CD14-positive monocyte (primary cell): ENCODE measurements around the gene CORO1C. TPM values are rescaled to one million over a fixed set of nuclear protein-coding genes. Genes with fewer than 3 reads are reported as not detected.

Experiments
- DNase-seq, 3 donors: peaks; one replicate each; pipeline ENCODE4 v3.0.0-alpha.2; 2011 to 2022
- H2AFZ ChIP-seq: 2 replicates; pipeline ENCODE4 v1.6.0; 2012; ENCODE audit warnings: mild to moderate bottlenecking, low read depth, low read length, inconsistent platforms; ENCODE audit not compliant: insufficient read depth, poor library complexity, severe bottlenecking
- H3K27ac ChIP-seq, 2 donors: 1 replicate in 1 of 2; 2 replicates in 1 of 2; pipeline ENCODE4 v1.5.1; 2012 to 2013; ENCODE audit warnings: low read length in 2 of 2, control low read depth in 1 of 2, inconsistent platforms in 1 of 2, low read depth in 1 of 2, mild to moderate bottlenecking in 1 of 2
- H3K27me3 ChIP-seq, 2 donors: one replicate each; pipeline versions ENCODE4 v1.6.0 to v1.6.1; 2011 to 2013; ENCODE audit warnings: low read length in 2 of 2; ENCODE audit not compliant: control insufficient read depth in 2 of 2, insufficient read depth in 2 of 2
- H3K36me3 ChIP-seq, 2 donors: replicated peaks in 1 of 2; 1 replicate in 1 of 2; 2 replicates in 1 of 2; pipeline versions ENCODE4 v1.5.1 to v1.6.1; 2012 to 2013; ENCODE audit warnings: low read length in 2 of 2, control low read depth in 1 of 2, inconsistent platforms in 1 of 2, mild to moderate bottlenecking in 1 of 2; ENCODE audit not compliant: insufficient read depth in 2 of 2, control insufficient read depth in 1 of 2
- H3K4me1 ChIP-seq, 2 donors: 1 replicate in 1 of 2; 2 replicates in 1 of 2; pipeline versions ENCODE4 v1.5.1 to v1.6.1; 2012 to 2013; ENCODE audit warnings: low read length in 2 of 2, control low read depth in 1 of 2, inconsistent platforms in 1 of 2, mild to moderate bottlenecking in 1 of 2, moderate library complexity in 1 of 2; ENCODE audit not compliant: insufficient read depth in 2 of 2, control insufficient read depth in 1 of 2
- H3K4me2 ChIP-seq: replicated peaks from 2 replicates; pipeline ENCODE3; 2012; ENCODE audit warnings: low read length, moderate library complexity, mild to moderate bottlenecking; ENCODE audit not compliant: poor library complexity, severe bottlenecking; ENCODE audit errors: extremely low read depth
- H3K4me3 ChIP-seq, 3 experiments: fragments of 200-600 bp in 1 of 3; sonication (generic) in 1 of 3; replicated peaks in 1 of 3; 1 replicate in 2 of 3; 2 replicates in 1 of 3; pipeline ENCODE4 v1.5.1; 2011 to 2013; ENCODE audit warnings: low read length in 3 of 3, mild to moderate bottlenecking in 3 of 3, control low read depth in 2 of 3, low read depth in 2 of 3, inconsistent platforms in 1 of 3, moderate library complexity in 1 of 3
- H3K79me2 ChIP-seq: 2 replicates; pipeline ENCODE4 v1.6.0; 2012; ENCODE audit warnings: mild to moderate bottlenecking, control low read depth, inconsistent platforms, low read length, moderate library complexity; ENCODE audit not compliant: insufficient read depth
- H3K9ac ChIP-seq: 2 replicates; pipeline ENCODE4 v1.6.0; 2017; ENCODE audit warnings: low read length, mild to moderate bottlenecking; ENCODE audit not compliant: insufficient read depth, poor library complexity, severe bottlenecking
- H3K9me3 ChIP-seq, 2 donors: replicated peaks in 1 of 2; 1 replicate in 1 of 2; 2 replicates in 1 of 2; pipeline versions ENCODE4 v1.5.1 to v1.6.1; 2012 to 2013; ENCODE audit warnings: low read length in 2 of 2, control low read depth in 1 of 2; ENCODE audit not compliant: control insufficient read depth in 1 of 2, insufficient read depth in 1 of 2
- H4K20me1 ChIP-seq: 2 replicates; pipeline ENCODE4 v1.6.0; 2012; ENCODE audit warnings: mild to moderate bottlenecking, low read length, control low read depth, moderate library complexity; ENCODE audit not compliant: insufficient read depth
- H3K27ac Mint-ChIP-seq, 7 donors: one replicate each; pipeline ENCODE4 v1.8.0; 2020; ENCODE audit warnings: mild to moderate bottlenecking in 7 of 7, mixed read lengths in 7 of 7, moderate library complexity in 6 of 7, inconsistent platforms in 2 of 7
- H3K27me3 Mint-ChIP-seq, 3 donors: one replicate each; pipeline ENCODE4 v1.8.0; 2021 to 2022; ENCODE audit warnings: low read depth in 3 of 3, mild to moderate bottlenecking in 3 of 3, mixed read lengths in 3 of 3, moderate library complexity in 3 of 3, inconsistent platforms in 1 of 3
- H3K36me3 Mint-ChIP-seq, 2 donors: one replicate each; pipeline ENCODE4 v1.8.0; 2020; ENCODE audit warnings: mixed read lengths in 2 of 2, inconsistent platforms in 1 of 2, mild to moderate bottlenecking in 1 of 2
- H3K4me1 Mint-ChIP-seq: one replicate; pipeline ENCODE4 v1.8.0; 2020; ENCODE audit warnings: mild to moderate bottlenecking, mixed read lengths
- H3K4me3 Mint-ChIP-seq, 2 donors: one replicate each; pipeline ENCODE4 v1.8.0; 2020; ENCODE audit warnings: mild to moderate bottlenecking in 2 of 2, mixed read lengths in 2 of 2, moderate library complexity in 1 of 2
- H3K9me3 Mint-ChIP-seq, 7 donors: one replicate each; pipeline ENCODE4 v1.8.0; 2020 to 2022; ENCODE audit warnings: mixed read lengths in 7 of 7, mild to moderate bottlenecking in 6 of 7, moderate library complexity in 6 of 7, inconsistent platforms in 2 of 7
- WGBS: methylation state at CpG from one replicate; pipeline ENCODE4 v1.1.5; 2013; ENCODE audit warnings: missing lambda C conversion rate; ENCODE audit not compliant: insufficient coverage; 5-methylcytosine and 5-hydroxymethylcytosine counted together
- intact Hi-C, 2 donors: fragments of 100-400 bp; cut with micrococcal nuclease; formaldehyde crosslinking; loops; one replicate each; pipeline versions ENCODE4 v1.15.0 to v1.15.1; 2023
- polyA plus RNA-seq, 3 donors: library from polyadenylated mRNA; depleted of rRNA in 1 of 3; unstranded in 2 of 3; stranded (reverse) in 1 of 3; fragments of 300-500 nt in 2 of 3; fragments of >200 nt in 1 of 3; fragmentation: Illumina TruSeq in 2 of 3; gene quantifications; 1 replicate in 2 of 3; 2 replicates in 1 of 3; pipeline ENCODE4 v1.2.3, GENCODE V29; 2012 to 2021
- TF ChIP-seq, protein P1 (sequence below): fragments of 200-600 bp; IDR thresholded peaks from one replicate; pipeline ENCODE4 v1.8.0; 2022; ENCODE audit warnings: antibody characterized with exemption, mild to moderate bottlenecking

The CORO1C gene
- polyA plus RNA-seq, 3 donors = 77.5 to 285 (median 229) TPM

DNA sequence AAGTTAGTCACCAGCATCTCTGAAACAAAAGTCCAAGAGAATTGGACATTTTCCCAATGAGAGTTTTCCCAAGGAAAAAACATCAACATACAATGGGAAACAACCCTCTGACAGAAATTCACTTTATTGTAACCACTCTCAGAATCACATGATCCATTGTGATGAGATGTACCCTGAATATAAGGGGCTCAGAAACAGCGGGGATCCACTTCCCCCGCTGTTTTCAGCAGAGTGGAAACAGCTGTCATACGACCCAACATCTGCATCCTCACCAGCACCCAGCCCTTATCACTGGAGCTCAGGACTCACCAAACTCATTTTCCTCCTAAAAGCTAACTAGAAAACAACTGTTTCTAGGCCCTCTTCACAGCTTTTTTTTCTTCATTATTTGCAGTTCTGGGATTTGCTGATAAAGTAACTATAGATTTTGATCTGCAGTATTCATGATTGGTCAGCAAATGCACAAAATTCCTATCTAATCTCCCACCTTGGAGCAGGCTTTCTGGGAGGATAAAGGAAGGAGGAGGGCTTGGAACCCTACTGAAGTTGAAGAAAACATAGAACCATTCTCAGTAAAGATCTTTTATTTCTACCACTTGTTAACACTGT is 31.3 kb downstream of the CORO1C start:
- intact Hi-C loops = loop anchor here in 1 of 2 donors (5.0 kb wide), 1 partner anchor 33 kb away; no protein-coding TSS in a partner anchor
- Mint-ChIP-seq H3K27me3 (peaks cover 0 to 2% (median 0%) of the 10 kb centered on the region in 3 donors), H3K27ac (peak overlapping the region in 4 of 7 donors; percentile 11 to 21 (median 15)), H3K4me3 (no peak overlapping the region), H3K9me3 (no peaks in the 10 kb centered on the region), H3K4me1 (peaks cover 51% of the 10 kb centered on the region), H3K36me3 (peaks cover 83% of the 10 kb centered on the region in 2 donors)
- no peaks in the 10 kb centered on the region for H3K9me3 ChIP-seq
- H3K4me3 ChIP-seq = no peak overlapping the region
- H3K4me2 ChIP-seq = no peak overlapping the region
- H3K27me3 ChIP-seq = no peaks in the 10 kb centered on the region
- H3K79me2 ChIP-seq = peaks cover 100% of the 10 kb centered on the region
- WGBS = 18% methylated on average over 3 of the region's 3 CpGs
- peak overlapping the region in 1 of 2 donors; percentile 12 for H3K27ac ChIP-seq
- peaks cover 99% of the 10 kb centered on the region for H4K20me1 ChIP-seq
- H3K9ac ChIP-seq = no peak overlapping the region
- no peak overlapping the region for H2AFZ ChIP-seq
- peaks cover 22 to 32% of the 10 kb centered on the region in 2 donors for H3K4me1 ChIP-seq
- H3K36me3 ChIP-seq = peaks cover 42 to 79% of the 10 kb centered on the region in 2 donors
- TF ChIP-seq, protein P1, sequence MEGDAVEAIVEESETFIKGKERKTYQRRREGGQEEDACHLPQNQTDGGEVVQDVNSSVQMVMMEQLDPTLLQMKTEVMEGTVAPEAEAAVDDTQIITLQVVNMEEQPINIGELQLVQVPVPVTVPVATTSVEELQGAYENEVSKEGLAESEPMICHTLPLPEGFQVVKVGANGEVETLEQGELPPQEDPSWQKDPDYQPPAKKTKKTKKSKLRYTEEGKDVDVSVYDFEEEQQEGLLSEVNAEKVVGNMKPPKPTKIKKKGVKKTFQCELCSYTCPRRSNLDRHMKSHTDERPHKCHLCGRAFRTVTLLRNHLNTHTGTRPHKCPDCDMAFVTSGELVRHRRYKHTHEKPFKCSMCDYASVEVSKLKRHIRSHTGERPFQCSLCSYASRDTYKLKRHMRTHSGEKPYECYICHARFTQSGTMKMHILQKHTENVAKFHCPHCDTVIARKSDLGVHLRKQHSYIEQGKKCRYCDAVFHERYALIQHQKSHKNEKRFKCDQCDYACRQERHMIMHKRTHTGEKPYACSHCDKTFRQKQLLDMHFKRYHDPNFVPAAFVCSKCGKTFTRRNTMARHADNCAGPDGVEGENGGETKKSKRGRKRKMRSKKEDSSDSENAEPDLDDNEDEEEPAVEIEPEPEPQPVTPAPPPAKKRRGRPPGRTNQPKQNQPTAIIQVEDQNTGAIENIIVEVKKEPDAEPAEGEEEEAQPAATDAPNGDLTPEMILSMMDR = no peak
- DNase-seq = no peak

- no peak overlapping the region for H3K4me3 ChIP-seq
- peak overlapping the region in 4 of 7 donors; percentile 3 to 51 (median 34) for H3K27ac Mint-ChIP-seq
- TF ChIP-seq, protein P1 = no peak
- H3K36me3 ChIP-seq = peaks cover 36 to 81% of the 10 kb centered on the region in 2 donors
- H3K4me1 ChIP-seq = peaks cover 22 to 32% of the 10 kb centered on the region in 2 donors
- H3K27ac ChIP-seq = peak overlapping the region in 1 of 2 donors; percentile 76
- intact Hi-C loops = no loop called here
- WGBS = 100% methylated on average over 1 of the region's 1 CpG
- H3K27me3 ChIP-seq = no peaks in the 10 kb centered on the region
- peaks cover 80 to 84% of the 10 kb centered on the region in 2 donors for H3K36me3 Mint-ChIP-seq
- H3K27me3 Mint-ChIP-seq = peaks cover 0 to 2% (median 0%) of the 10 kb centered on the region in 3 donors
- no peak for DNase-seq
- H3K9ac ChIP-seq = no peak overlapping the region
- no peaks in the 10 kb centered on the region for H3K9me3 Mint-ChIP-seq
- H4K20me1 ChIP-seq = peaks cover 89% of the 10 kb centered on the region
- H3K79me2 ChIP-seq = peaks cover 100% of the 10 kb centered on the region
- no peak overlapping the region for H3K4me2 ChIP-seq
- H3K9me3 ChIP-seq = no peaks in the 10 kb centered on the region
- H3K4me3 Mint-ChIP-seq = no peak overlapping the region
- H3K4me1 Mint-ChIP-seq = peaks cover 49% of the 10 kb centered on the region
- no peak overlapping the region for H2AFZ ChIP-seq
Measured at GRCh38 chr12:108697905-108698304, 33.4 kb downstream of the CORO1C start.
